ENCODE measurements around the gene EPB41L5.

GRCh38 chr2:120209427-120210269 lies 196.8 kb downstream of the EPB41L5 start:
- TF ChIP-seq POLR2A (IDR thresholded peaks at IDR 0.05) (no peak), CTCF (IDR thresholded peaks at IDR 0.05) (no peak), POLR2AphosphoS5 (IDR thresholded peaks at IDR 0.05) (no peak), EP300 (IDR thresholded peaks at IDR 0.05) (no peak)

All from sigmoid colon (tissue), 4 donors.